ENCODE measurements around the gene RTKN2.
"Not testable (repeated sequence)": the region's sequence is repeated elsewhere in the genome, so short reads cannot be mapped to it uniquely, and the experiment has no call there.

Gene RTKN2

DNA sequence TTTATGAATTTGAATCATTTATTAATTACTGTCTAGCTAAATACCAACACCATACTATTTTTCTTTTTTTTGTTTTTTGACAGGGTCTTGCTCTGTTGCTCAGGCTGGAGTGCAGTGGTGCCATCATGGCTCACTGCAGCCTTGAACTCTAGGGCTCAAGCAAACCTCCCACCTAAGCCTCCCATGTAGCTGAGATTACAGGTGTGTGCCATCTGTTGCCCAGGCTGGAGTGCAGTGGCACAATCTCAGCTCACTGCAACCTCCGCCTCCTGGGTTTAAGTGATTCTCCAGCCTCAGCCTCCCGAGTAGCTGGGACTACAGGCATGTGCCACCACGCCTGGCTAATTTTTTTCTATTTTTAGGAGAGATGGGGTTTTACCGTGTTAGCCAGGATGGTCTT lies 27.1 kb downstream of the RTKN2 start:
- not testable (repeated sequence) for H3K9me3 ChIP-seq (ENCODE audit: insufficient read depth, low read depth, low read length); H3K4me1 ChIP-seq (ENCODE audit: insufficient read depth, low read length); H3K9ac ChIP-seq (ENCODE audit: low read depth, low read length); H3K27ac ChIP-seq (ENCODE audit: low read length); H3K4me3 ChIP-seq (ENCODE audit: low read length); H3K36me3 ChIP-seq (ENCODE audit: insufficient read depth, low read depth, low read length); H3K27me3 ChIP-seq (ENCODE audit: insufficient read depth, low read length)

DNA sequence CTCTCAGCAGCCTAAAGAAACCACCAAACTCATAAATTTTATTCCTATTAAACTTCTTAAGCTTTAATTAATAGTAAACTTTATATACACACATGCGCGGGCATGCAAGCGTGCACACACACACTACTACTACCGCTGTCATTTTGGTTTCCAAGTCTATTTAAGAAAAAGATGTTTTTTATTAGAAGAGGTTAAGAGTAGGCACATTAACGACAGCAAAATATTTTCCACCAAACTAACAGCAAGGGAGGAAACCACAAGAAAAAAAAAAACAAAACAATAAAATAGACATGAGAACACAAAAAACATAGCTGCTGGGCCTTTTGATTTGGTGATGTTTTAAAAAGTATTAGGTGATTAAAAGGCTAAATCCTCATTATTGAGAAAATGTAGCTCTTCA lies 28.6 kb downstream of the RTKN2 start:
- H3K9ac ChIP-seq (ENCODE audit: low read depth, low read length): no peak overlapping the region
- H3K4me3 ChIP-seq (ENCODE audit: low read length): no peak overlapping the region
- H3K27ac ChIP-seq (ENCODE audit: low read length): no peak overlapping the region
- H3K36me3 ChIP-seq (ENCODE audit: insufficient read depth, low read depth, low read length): peaks cover 9% of the 10 kb centered on the region
- no peaks in the 10 kb centered on the region for H3K27me3 ChIP-seq (ENCODE audit: insufficient read depth, low read length)
- H3K9me3 ChIP-seq (ENCODE audit: insufficient read depth, low read depth, low read length): no peaks in the 10 kb centered on the region
- H3K4me1 ChIP-seq (ENCODE audit: insufficient read depth, low read length): peaks cover 6% of the 10 kb centered on the region; the same call in 1 of the 2 replicates

DNA sequence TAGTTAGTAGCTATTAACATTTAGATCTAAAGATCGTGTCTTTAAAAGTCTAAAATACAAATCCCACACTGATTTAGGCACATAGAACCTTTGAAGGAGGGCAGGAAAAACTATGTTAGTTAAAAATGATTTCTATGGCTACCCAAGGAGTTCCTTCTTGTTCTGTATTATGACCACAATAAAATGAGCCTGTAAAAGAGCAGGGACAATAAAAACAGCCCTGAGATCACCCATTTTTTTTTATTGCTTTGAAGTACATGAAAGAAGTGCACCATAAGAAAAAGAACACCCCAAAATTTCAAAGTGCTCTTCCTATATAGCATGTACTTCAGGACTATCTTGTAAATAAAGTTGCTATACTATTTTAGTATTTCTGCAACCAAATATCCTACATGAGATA lies 29.8 kb downstream of the RTKN2 start:
- no peak overlapping the region for H3K27ac ChIP-seq (ENCODE audit: low read length)
- H3K27me3 ChIP-seq (ENCODE audit: insufficient read depth, low read length): no peaks in the 10 kb centered on the region
- H3K4me1 ChIP-seq (ENCODE audit: insufficient read depth, low read length): peaks cover 6% of the 10 kb centered on the region; the same call in 1 of the 2 replicates
- no peak overlapping the region for H3K9ac ChIP-seq (ENCODE audit: low read depth, low read length)
- peaks cover 16% of the 10 kb centered on the region for H3K36me3 ChIP-seq (ENCODE audit: insufficient read depth, low read depth, low read length)
- no peak overlapping the region for H3K4me3 ChIP-seq (ENCODE audit: low read length)
- no peaks in the 10 kb centered on the region for H3K9me3 ChIP-seq (ENCODE audit: insufficient read depth, low read depth, low read length)

DNA sequence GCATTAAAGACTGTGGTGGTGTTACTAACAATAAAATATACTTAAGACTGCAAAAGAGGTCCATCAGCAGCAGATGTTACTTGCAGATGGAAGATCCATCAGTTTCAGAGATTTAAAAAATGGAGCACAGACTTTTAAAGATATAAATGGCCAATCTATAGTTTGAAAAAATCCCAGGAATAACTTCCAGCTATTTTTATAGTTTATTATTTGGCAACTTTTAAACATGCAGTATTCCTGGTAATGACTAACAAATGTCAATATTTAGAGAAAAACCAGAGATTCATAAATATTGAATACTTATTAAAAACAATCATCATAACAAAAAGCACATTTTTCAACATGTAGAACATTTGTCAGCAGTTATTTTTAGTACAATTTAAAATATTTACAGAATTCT lies 30.7 kb downstream of the RTKN2 start:
- Histone ChIP-seq H3K4me1 (ENCODE audit: insufficient read depth, low read length) (peaks cover 6% of the 10 kb centered on the region; the same call in 1 of the 2 replicates), H3K9ac (ENCODE audit: low read depth, low read length) (0 out of 2 replicates have a peak overlapping the region, but pooled peaks have one; percentile 7), H3K36me3 (ENCODE audit: insufficient read depth, low read depth, low read length) (peaks cover 18% of the 10 kb centered on the region), H3K27ac (ENCODE audit: low read length) (no peak overlapping the region), H3K4me3 (ENCODE audit: low read length) (no peak overlapping the region), H3K9me3 (ENCODE audit: insufficient read depth, low read depth, low read length) (no peaks in the 10 kb centered on the region), H3K27me3 (ENCODE audit: insufficient read depth, low read length) (no peaks in the 10 kb centered on the region)

DNA sequence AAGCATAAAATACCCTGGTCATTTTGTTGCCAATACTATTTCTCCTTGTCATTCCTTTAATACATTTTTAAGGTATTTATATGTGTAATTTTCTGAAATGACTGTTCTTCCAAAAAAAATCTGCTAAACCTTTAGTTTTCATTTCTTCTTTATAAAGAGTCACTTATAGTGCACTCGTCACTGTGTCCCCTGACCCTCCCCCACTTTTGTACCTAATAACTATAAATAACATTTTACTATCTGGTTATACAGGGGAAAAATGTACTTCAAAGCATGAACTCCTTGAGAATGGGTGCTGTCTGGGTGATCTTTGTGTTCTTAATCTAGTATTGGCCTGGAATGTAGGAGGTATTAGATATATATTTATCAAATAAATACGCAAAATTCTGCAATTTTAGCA lies 31.1 kb downstream of the RTKN2 start:
- H3K36me3 ChIP-seq (ENCODE audit: insufficient read depth, low read depth, low read length): peaks cover 20% of the 10 kb centered on the region
- no peak overlapping the region for H3K4me3 ChIP-seq (ENCODE audit: low read length)
- H3K27me3 ChIP-seq (ENCODE audit: insufficient read depth, low read length): no peaks in the 10 kb centered on the region
- H3K9ac ChIP-seq (ENCODE audit: low read depth, low read length): 0 out of 2 replicates have a peak overlapping the region, but pooled peaks have one; percentile 7
- H3K27ac ChIP-seq (ENCODE audit: low read length): no peak overlapping the region
- peaks cover 6% of the 10 kb centered on the region; the same call in 1 of the 2 replicates for H3K4me1 ChIP-seq (ENCODE audit: insufficient read depth, low read length)
- no peaks in the 10 kb centered on the region for H3K9me3 ChIP-seq (ENCODE audit: insufficient read depth, low read depth, low read length)

DNA sequence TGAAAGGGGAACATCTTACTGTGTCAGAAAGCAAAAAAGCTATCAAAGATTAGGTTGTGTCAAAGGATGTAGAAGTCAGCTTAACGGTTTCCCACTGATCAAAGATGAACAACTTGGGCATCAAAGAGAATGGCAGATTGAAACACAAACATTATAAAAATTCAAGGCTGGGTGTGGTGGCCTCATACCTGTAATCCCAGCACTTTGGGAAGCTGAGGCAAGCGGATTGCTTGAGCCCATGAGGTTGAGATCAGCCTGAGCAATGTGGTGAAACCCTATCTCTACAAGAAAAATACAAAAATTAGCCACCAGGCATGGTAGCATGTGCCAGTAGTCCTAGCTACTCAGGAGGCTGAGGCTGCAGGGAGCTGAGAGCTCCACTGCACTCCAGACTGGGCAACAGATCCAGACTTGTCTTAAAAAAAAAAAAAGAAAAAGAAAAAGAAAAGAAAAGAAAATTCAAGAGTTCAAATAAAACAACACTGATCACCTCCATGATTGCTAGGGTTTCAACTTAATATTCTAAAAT lies 34.5 kb downstream of the RTKN2 start:
- H3K36me3 ChIP-seq (ENCODE audit: insufficient read depth, low read depth, low read length): peaks cover 20% of the 10 kb centered on the region
- no peak overlapping the region for H3K9ac ChIP-seq (ENCODE audit: low read depth, low read length)
- H3K4me1 ChIP-seq (ENCODE audit: insufficient read depth, low read length): peaks cover 6% of the 10 kb centered on the region; the same call in 1 of the 2 replicates
- H3K9me3 ChIP-seq (ENCODE audit: insufficient read depth, low read depth, low read length): no peaks in the 10 kb centered on the region
- no peak overlapping the region for H3K4me3 ChIP-seq (ENCODE audit: low read length)
- no peaks in the 10 kb centered on the region for H3K27me3 ChIP-seq (ENCODE audit: insufficient read depth, low read length)
- H3K27ac ChIP-seq (ENCODE audit: low read length): no peak overlapping the region

DNA sequence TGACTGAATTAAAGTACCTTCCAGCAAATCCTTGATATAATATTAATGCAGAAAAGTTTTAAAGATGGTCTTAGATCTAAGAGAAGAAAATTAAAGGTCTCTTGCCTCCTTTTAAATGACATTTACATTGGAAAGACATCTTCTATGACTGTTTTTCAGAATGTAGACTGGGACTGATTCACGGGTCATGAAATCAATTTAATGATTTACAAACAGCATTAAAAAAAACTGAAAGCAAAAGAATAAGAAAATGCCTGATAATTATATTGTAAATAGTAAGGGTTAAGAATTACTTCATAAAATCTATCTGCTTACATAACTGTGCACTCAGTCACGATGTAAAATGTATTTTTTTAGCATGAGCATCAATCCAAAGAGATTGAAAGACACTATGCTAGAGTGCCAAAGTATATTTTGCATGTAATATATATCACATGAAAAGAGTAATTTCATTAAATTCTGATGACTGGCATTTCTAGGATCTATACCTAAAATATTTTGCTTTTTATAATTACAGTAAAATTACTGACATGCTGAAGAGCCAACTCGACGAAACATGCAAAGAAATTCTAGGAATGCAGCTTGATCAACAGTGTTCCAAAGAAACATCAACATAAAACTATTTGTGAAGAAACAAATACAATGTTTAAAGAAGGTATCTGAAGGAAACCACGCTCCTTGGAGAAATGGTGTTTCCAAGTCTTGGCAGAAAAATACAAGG lies 35.1 kb downstream of the RTKN2 start:
- no peak overlapping the region for H3K4me3 ChIP-seq (ENCODE audit: low read length)
- H3K9ac ChIP-seq (ENCODE audit: low read depth, low read length): no peak overlapping the region
- no peak overlapping the region for H3K27ac ChIP-seq (ENCODE audit: low read length)
- peaks cover 6% of the 10 kb centered on the region; the same call in 1 of the 2 replicates for H3K4me1 ChIP-seq (ENCODE audit: insufficient read depth, low read length)
- peaks cover 20% of the 10 kb centered on the region for H3K36me3 ChIP-seq (ENCODE audit: insufficient read depth, low read depth, low read length)
- H3K27me3 ChIP-seq (ENCODE audit: insufficient read depth, low read length): no peaks in the 10 kb centered on the region
- no peaks in the 10 kb centered on the region for H3K9me3 ChIP-seq (ENCODE audit: insufficient read depth, low read depth, low read length)

DNA sequence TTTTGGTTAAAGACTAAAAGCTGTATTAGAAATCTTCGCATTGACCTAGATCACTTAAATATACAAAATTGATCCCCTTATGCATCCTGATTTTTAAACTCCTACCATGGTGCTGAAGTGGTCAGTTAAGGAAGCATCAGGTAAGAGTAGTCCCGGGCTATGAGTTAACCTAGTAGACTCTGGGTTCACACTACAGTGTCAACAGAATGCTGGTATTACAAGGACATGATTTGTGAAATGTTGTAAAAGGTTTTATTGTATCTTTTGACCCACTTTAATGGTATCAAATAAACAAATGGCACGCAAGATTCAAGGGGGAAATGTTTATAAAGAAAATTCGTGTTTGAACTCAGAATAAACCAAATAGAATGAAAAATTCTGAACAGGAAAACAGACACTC lies 36.8 kb downstream of the RTKN2 start:
- Histone ChIP-seq H3K4me1 (ENCODE audit: insufficient read depth, low read length) (no peaks in the 10 kb centered on the region), H3K36me3 (ENCODE audit: insufficient read depth, low read depth, low read length) (peaks cover 20% of the 10 kb centered on the region), H3K9ac (ENCODE audit: low read depth, low read length) (no peak overlapping the region), H3K27me3 (ENCODE audit: insufficient read depth, low read length) (no peaks in the 10 kb centered on the region), H3K9me3 (ENCODE audit: insufficient read depth, low read depth, low read length) (no peaks in the 10 kb centered on the region), H3K4me3 (ENCODE audit: low read length) (no peak overlapping the region), H3K27ac (ENCODE audit: low read length) (no peak overlapping the region)

DNA sequence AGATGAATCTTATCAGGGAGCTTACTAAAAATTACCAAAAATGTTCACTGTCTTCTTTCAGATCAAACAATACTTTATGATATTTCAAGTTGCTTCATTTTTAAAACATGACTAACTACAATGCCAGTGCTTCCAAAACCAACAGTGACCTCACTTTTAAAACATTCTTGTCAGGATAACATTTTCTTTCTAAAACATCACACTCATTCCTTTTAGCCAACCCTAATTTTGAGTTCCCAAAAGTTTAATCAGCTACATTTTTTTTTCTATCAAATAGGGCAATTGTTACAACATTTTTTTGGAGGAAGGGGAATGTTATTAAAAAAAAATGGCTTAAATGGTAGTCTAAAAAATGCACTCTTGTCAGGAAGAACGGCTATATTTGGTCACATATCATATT lies 37.3 kb downstream of the RTKN2 start:
- H3K4me3 ChIP-seq (ENCODE audit: low read length): no peak overlapping the region

DNA sequence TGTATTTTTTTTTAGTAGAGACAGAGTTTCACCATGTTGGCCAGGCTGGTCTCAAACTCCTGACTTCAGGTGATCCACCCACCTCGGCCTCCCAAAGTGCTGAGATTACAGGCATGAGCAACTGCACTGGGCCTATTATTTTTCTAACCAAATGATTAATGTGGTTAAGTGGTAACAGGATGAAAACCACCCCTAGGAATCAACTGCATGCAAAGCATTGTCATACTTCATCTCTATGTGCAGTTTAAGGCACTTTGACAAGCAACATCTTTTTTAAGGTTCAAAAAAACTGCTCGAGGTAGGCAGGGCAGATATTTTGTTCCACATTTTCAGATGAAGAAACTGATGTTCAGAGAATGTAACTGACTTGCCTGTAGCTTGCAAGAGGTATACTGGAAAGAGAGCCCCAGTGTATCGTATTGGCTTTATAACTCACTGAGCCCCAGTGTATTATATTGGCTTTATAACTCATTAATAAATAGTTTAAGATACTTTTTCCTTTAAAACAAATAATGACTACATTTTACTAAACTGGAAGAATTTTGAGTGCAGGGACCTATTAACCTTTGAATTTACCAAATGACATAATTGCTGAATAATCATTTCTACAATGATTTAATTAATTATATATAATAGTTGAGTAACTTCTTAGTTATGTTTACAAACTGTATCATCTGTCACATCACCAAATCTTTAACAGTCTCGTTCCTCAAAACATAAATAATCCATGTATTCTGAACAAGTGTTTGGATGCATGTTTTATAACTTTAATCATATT lies 38.1 kb downstream of the RTKN2 start:
- Histone ChIP-seq H3K9me3 (ENCODE audit: insufficient read depth, low read depth, low read length) (no peaks in the 10 kb centered on the region), H3K4me1 (ENCODE audit: insufficient read depth, low read length) (no peaks in the 10 kb centered on the region), H3K9ac (ENCODE audit: low read depth, low read length) (no peak overlapping the region), H3K4me3 (ENCODE audit: low read length) (no peak overlapping the region), H3K36me3 (ENCODE audit: insufficient read depth, low read depth, low read length) (peaks cover 14% of the 10 kb centered on the region; the same call in 1 of the 2 replicates), H3K27ac (ENCODE audit: low read length) (no peak overlapping the region), H3K27me3 (ENCODE audit: insufficient read depth, low read length) (no peaks in the 10 kb centered on the region)

More for the DNA sequence above, 37.3 kb downstream of the RTKN2 start:
- Histone ChIP-seq H3K9me3 (ENCODE audit: insufficient read depth, low read depth, low read length) (no peaks in the 10 kb centered on the region), H3K4me1 (ENCODE audit: insufficient read depth, low read length) (no peaks in the 10 kb centered on the region), H3K27me3 (ENCODE audit: insufficient read depth, low read length) (no peaks in the 10 kb centered on the region), H3K9ac (ENCODE audit: low read depth, low read length) (no peak overlapping the region), H3K27ac (ENCODE audit: low read length) (no peak overlapping the region), H3K36me3 (ENCODE audit: insufficient read depth, low read depth, low read length) (peaks cover 20% of the 10 kb centered on the region)

DNA sequence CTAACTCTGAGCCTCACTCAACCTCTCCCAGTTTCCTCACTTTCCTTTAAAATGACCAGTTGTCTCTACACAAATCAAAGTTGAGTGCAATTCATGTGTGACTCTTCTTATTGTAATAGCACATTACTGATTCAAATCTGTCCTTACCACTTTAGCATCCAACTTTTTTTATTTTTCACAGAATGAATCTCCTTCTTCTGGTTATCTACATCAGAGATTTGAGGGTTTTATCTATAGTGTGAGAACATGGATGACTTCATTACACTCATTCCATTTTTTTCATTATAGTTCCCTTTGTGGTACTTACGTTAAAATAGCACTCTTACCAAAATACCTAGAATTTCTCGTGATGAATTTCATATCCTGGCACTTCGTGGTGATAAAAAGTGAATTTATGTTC lies 43.3 kb downstream of the RTKN2 start:
- Histone ChIP-seq H3K4me1 (ENCODE audit: insufficient read depth, low read length) (peaks cover 5% of the 10 kb centered on the region; the same call in 1 of the 2 replicates), H3K9me3 (ENCODE audit: insufficient read depth, low read depth, low read length) (no peaks in the 10 kb centered on the region), H3K36me3 (ENCODE audit: insufficient read depth, low read depth, low read length) (no peaks in the 10 kb centered on the region; the same call in 1 of the 2 replicates), H3K27ac (ENCODE audit: low read length) (no peak overlapping the region), H3K9ac (ENCODE audit: low read depth, low read length) (no peak overlapping the region), H3K27me3 (ENCODE audit: insufficient read depth, low read length) (no peaks in the 10 kb centered on the region), H3K4me3 (ENCODE audit: low read length) (no peak overlapping the region)
